GM18502 (cell line): ENCODE measurements around the gene RYR3.

Experiments used
- ATAC-seq: cut with Tn5 transposase; IDR thresholded peaks from one replicate; pipeline ENCODE4 v1.9.1; 2021; ENCODE audit warnings: mild to moderate bottlenecking; ENCODE audit not compliant: unreplicated experiment, poor library complexity

Gene RYR3

GRCh38 chr15:33492434-33493052 is 181.8 kb downstream of the RYR3 start:
- ATAC-seq = no peak

GRCh38 chr15:33494306-33494705 is 183.5 kb downstream of the RYR3 start:
- no peak for ATAC-seq

GRCh38 chr15:33500432-33501195 is 189.8 kb downstream of the RYR3 start:
- no peak for ATAC-seq

- no peak for ATAC-seq
Measured at GRCh38 chr15:33503681-33504080, 192.9 kb downstream of the RYR3 start.

- ATAC-seq = no peak
Measured at GRCh38 chr15:33506781-33507296, 196.1 kb downstream of the RYR3 start.

GRCh38 chr15:33508703-33509102 is 197.9 kb downstream of the RYR3 start:
- ATAC-seq = no peak

GRCh38 chr15:33515121-33515520 is 204.4 kb downstream of the RYR3 start:
- ATAC-seq = no peak

- ATAC-seq = no peak
Measured at GRCh38 chr15:33516563-33516962, 205.8 kb downstream of the RYR3 start.

- ATAC-seq = no peak
Measured at GRCh38 chr15:33517944-33518343, 207.2 kb downstream of the RYR3 start.

- ATAC-seq = no peak
Measured at GRCh38 chr15:33518421-33518820, 207.7 kb downstream of the RYR3 start.

GRCh38 chr15:33524274-33524673 is 213.5 kb downstream of the RYR3 start:
- no peak for ATAC-seq

- no peak for ATAC-seq
Measured at GRCh38 chr15:33526532-33526931, 215.8 kb downstream of the RYR3 start.

- no peak for ATAC-seq
Measured at GRCh38 chr15:33533197-33533596, 222.4 kb downstream of the RYR3 start.

GRCh38 chr15:33534642-33535041 is 223.9 kb downstream of the RYR3 start:
- ATAC-seq = no peak

- no peak for ATAC-seq
Measured at GRCh38 chr15:33535135-33535534, 224.4 kb downstream of the RYR3 start.

- ATAC-seq = no peak
Measured at GRCh38 chr15:33539825-33540573, 229.2 kb downstream of the RYR3 start.

- no peak for ATAC-seq
Measured at GRCh38 chr15:33543957-33544356, 233.2 kb downstream of the RYR3 start.

- no peak for ATAC-seq
Measured at GRCh38 chr15:33545866-33546265, 235.1 kb downstream of the RYR3 start.

GRCh38 chr15:33547876-33548275 is 237.1 kb downstream of the RYR3 start:
- no peak for ATAC-seq

GRCh38 chr15:33551860-33552259 is 241.1 kb downstream of the RYR3 start:
- no peak for ATAC-seq

- no peak for ATAC-seq
Measured at GRCh38 chr15:33553157-33553556, 242.4 kb downstream of the RYR3 start.
